T1000 (cell line): ENCODE measurements around the gene AP2B1.

Source experiments
- DNase-seq: peaks from one replicate; lab custom pipeline; 2025; ENCODE audit warnings: mixed read lengths; lab: John Stamatoyannopoulos, UW

The AP2B1 gene

GRCh38 chr17:35730400-35731005 is 143.4 kb downstream of the AP2B1 start:
- no peak for DNase-seq

- DNase-seq, result peak; percentile 39
Measured at GRCh38 chr17:35731239-35731916, 144.3 kb downstream of the AP2B1 start, which contains the start of gene RASL10B. TSS of gene RASL10B (plus strand) at chr17:35731639. CDS start at chr17:35735185, 3,546 bp downstream.

GRCh38 chr17:35731917-35732805 is 145.0 kb downstream of the AP2B1 start:
- no peak for DNase-seq

GRCh38 chr17:35732806-35733136 is 145.6 kb downstream of the AP2B1 start:
- DNase-seq, result no peak

- no peak for DNase-seq
Measured at GRCh38 chr17:35733366-35733765, 146.2 kb downstream of the AP2B1 start.

GRCh38 chr17:35734396-35734795 is 147.3 kb downstream of the AP2B1 start:
- no peak for DNase-seq

GRCh38 chr17:35735036-35735805 is 148.1 kb downstream of the AP2B1 start:
- DNase-seq, result no peak

GRCh38 chr17:35736236-35736635 is 149.1 kb downstream of the AP2B1 start:
- DNase-seq, result no peak

- no peak for DNase-seq
Measured at GRCh38 chr17:35738519-35739133, 151.5 kb downstream of the AP2B1 start.

GRCh38 chr17:35740216-35740615 is 153.1 kb downstream of the AP2B1 start:
- DNase-seq, result no peak

GRCh38 chr17:35740997-35741931 is 154.1 kb downstream of the AP2B1 start:
- DNase-seq, result no peak

- DNase-seq, result no peak
Measured at GRCh38 chr17:35742496-35742895, 155.4 kb downstream of the AP2B1 start.

GRCh38 chr17:35742896-35743477 is 155.9 kb downstream of the AP2B1 start:
- no peak for DNase-seq

- DNase-seq, result peak; percentile 26
Measured at GRCh38 chr17:35743626-35744328, 156.7 kb downstream of the AP2B1 start.

- no peak for DNase-seq
Measured at GRCh38 chr17:35744830-35745229, 157.7 kb downstream of the AP2B1 start.

GRCh38 chr17:35745246-35745645 is 158.1 kb downstream of the AP2B1 start:
- DNase-seq, result no peak

- DNase-seq, result no peak
Measured at GRCh38 chr17:35745749-35746320, 158.7 kb downstream of the AP2B1 start.

- peak; percentile 26 for DNase-seq
Measured at GRCh38 chr17:35747540-35748017, 160.5 kb downstream of the AP2B1 start.

GRCh38 chr17:35748341-35748841 is 161.3 kb downstream of the AP2B1 start:
- DNase-seq, result no peak
